Osteocyte (in vitro differentiated cells): ENCODE measurements around the gene GDNF. TPM values are rescaled to one million over a fixed set of nuclear protein-coding genes. Genes with fewer than 3 reads are reported as not detected.

ENCODE experiments used
- DNase-seq: peaks from one replicate; pipeline ENCODE4 v3.0.0; 2021; ENCODE audit warnings: mixed read lengths; ENCODE audit not compliant: unreplicated experiment; ENCODE audit errors: extremely low spot score
- H3K27ac Mint-ChIP-seq: one replicate; pipeline ENCODE4 v1.8.0; 2021; ENCODE audit warnings: mild to moderate bottlenecking, mixed read lengths; ENCODE audit not compliant: unreplicated experiment
- H3K27me3 Mint-ChIP-seq: one replicate; pipeline ENCODE4 v1.8.0; 2021; ENCODE audit warnings: mixed read lengths; ENCODE audit not compliant: unreplicated experiment
- H3K36me3 Mint-ChIP-seq: one replicate; pipeline ENCODE4 v1.8.0; 2021; ENCODE audit warnings: mixed read lengths; ENCODE audit not compliant: unreplicated experiment
- H3K4me1 Mint-ChIP-seq: one replicate; pipeline ENCODE4 v1.8.0; 2021; ENCODE audit warnings: mixed read lengths; ENCODE audit not compliant: unreplicated experiment
- H3K4me3 Mint-ChIP-seq: one replicate; pipeline ENCODE4 v1.8.0; 2021; ENCODE audit warnings: mild to moderate bottlenecking, moderate library complexity, mixed read lengths; ENCODE audit not compliant: unreplicated experiment
- H3K9me3 Mint-ChIP-seq: one replicate; pipeline ENCODE4 v1.8.0; 2021; ENCODE audit warnings: mixed read lengths; ENCODE audit not compliant: unreplicated experiment
- total RNA-seq: library from RNA; stranded (reverse); gene quantifications from 2 replicates; pipeline ENCODE4 v1.2.1, GENCODE V29; 2021
- TF ChIP-seq, protein P1 (sequence below): fragments of 200-600 bp; sonication (generic); IDR thresholded peaks from 2 replicates; pipeline ENCODE4 v1.5.0; 2021; ENCODE audit warnings: antibody characterized with exemption, mild to moderate bottlenecking, moderate library complexity

The GDNF gene
- total RNA-seq, 1 donor from 2014 or later, result 0.32 TPM

DNA sequence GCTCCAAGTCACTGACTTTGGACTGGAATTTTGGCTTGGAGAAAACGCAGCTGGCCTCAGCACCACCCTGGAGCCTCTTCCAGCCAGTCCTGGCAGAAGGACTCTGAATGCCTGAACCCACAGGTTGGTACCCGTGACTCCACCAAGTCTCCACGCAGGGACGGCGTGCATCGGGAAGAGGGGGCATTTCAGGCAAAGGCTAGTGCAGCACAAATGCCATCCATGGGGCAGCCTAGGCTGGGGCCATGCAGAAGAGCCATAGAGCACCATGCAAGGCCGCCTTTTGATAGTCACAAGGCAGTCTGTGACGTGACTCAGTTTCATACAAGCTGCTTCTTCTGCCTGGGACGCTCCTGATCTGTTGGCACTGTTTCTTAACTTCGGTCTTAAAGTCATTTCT lies 28.0 kb downstream of the GDNF start:
- Mint-ChIP-seq H3K4me3 (no peak overlapping the region), H3K36me3 (no peaks in the 10 kb centered on the region), H3K27me3 (no peaks in the 10 kb centered on the region), H3K27ac (no peak overlapping the region), H3K9me3 (no peaks in the 10 kb centered on the region), H3K4me1 (peaks cover 5% of the 10 kb centered on the region)
- TF ChIP-seq, protein P1, sequence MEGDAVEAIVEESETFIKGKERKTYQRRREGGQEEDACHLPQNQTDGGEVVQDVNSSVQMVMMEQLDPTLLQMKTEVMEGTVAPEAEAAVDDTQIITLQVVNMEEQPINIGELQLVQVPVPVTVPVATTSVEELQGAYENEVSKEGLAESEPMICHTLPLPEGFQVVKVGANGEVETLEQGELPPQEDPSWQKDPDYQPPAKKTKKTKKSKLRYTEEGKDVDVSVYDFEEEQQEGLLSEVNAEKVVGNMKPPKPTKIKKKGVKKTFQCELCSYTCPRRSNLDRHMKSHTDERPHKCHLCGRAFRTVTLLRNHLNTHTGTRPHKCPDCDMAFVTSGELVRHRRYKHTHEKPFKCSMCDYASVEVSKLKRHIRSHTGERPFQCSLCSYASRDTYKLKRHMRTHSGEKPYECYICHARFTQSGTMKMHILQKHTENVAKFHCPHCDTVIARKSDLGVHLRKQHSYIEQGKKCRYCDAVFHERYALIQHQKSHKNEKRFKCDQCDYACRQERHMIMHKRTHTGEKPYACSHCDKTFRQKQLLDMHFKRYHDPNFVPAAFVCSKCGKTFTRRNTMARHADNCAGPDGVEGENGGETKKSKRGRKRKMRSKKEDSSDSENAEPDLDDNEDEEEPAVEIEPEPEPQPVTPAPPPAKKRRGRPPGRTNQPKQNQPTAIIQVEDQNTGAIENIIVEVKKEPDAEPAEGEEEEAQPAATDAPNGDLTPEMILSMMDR, result no peak
- no peak for DNase-seq

DNA sequence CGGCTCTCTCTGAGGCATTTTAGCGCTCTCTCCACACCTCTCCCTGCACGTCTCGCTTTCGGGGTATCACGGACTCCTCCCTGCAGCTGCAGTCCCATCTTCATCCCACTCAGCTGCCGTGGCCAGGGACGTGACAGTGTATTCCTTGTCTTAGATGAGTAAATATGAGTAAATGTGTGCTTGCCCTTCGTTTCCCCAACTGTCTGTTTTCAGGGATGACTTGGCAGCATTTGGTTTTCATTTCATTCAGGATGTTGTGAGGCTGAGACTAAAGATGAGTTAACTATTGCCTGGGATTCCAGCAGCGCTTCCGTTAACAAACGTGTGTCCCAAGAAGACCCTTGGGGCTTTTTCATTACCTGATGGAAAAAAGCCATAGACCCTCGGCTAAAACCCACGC lies 29.5 kb downstream of the GDNF start:
- no peak for DNase-seq
- Mint-ChIP-seq H3K27ac (no peak overlapping the region), H3K4me1 (peaks cover 5% of the 10 kb centered on the region), H3K9me3 (no peaks in the 10 kb centered on the region), H3K27me3 (no peaks in the 10 kb centered on the region), H3K36me3 (no peaks in the 10 kb centered on the region), H3K4me3 (no peak overlapping the region)
- TF ChIP-seq, protein P1, result no peak

DNA sequence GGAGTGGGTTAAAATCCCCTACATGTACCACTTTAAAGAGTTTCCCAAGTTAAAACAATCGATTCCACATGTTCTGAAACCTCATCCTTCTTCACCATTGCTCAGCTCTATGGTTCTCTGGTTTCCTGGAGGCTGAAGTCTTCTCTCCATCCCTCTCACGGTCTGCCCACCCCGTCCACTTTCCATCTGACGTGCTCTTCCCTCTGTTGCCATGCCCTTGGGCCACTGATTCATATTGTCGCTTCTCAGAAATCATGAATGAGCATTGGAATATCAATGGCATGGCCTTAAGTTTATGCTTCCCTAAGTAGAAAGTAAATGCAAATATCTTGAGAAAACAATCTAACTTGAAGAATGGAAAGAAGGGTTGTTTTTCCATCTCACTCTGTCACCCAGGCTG lies 30.9 kb downstream of the GDNF start:
- peaks cover 2% of the 10 kb centered on the region for H3K27me3 Mint-ChIP-seq
- TF ChIP-seq, protein P1, result no peak

DNA sequence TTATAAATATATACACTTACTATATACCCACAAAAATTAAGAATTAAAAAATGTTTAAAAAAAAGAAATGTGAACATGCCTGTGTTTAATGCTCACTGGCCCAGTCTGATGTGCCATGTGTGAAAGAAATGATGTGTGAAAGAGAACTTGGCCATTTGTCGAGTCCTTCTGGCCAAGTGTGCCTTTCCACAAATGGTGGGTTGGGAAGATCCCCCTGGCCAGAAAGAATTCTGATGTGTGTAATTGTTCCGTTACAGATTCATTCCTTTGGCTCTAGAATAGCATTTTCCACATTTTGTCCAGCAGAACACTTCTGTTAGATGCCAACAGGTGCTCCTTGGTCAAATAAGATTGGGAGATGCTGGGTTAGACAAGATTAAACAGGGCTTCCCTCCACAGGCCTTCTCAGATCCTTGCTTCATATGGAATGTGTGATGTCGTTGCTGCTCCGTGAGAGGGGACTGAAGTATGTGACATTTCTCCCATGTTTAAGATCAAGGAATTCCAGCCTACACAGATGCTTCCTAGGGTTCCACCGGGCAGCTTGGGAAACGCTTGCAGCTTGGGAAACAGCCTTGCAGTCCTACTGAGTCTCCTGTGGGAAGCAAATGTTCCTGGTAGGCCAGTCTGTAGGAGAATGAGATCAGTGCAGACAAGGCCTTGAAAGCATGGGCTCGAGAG lies 32.1 kb downstream of the GDNF start:
- Mint-ChIP-seq H3K27ac (no peak overlapping the region), H3K4me3 (no peak overlapping the region), H3K4me1 (peaks cover 5% of the 10 kb centered on the region), H3K9me3 (no peaks in the 10 kb centered on the region), H3K27me3 (peaks cover 2% of the 10 kb centered on the region), H3K36me3 (no peaks in the 10 kb centered on the region)
- no peak for DNase-seq
- TF ChIP-seq, protein P1, result no peak

More for the DNA sequence above, 30.9 kb downstream of the GDNF start:
- no peak overlapping the region for H3K4me3 Mint-ChIP-seq
- DNase-seq, result no peak
- peaks cover 5% of the 10 kb centered on the region for H3K4me1 Mint-ChIP-seq
- H3K27ac Mint-ChIP-seq, result no peak overlapping the region
- no peaks in the 10 kb centered on the region for H3K9me3 Mint-ChIP-seq
- H3K36me3 Mint-ChIP-seq, result no peaks in the 10 kb centered on the region

DNA sequence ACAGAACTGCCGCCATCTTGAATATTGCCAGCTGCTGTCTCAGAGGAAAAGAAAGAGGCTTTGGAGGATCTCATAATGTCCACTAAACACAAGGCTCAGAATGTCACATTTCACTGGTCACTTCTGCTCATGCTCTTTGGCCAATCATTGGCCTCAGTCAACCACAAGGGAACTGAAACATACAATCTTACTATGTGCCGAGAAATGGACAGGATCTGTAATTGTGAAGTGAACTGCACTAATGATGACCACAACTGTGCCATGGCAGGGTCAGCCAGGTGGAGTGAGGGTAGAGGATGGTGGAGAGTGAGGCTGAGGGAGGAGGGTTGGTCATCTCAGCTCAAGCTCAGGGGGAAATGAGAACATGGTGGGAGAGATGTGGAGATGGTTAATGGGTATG lies 32.8 kb downstream of the GDNF start:
- peaks cover 5% of the 10 kb centered on the region for H3K4me1 Mint-ChIP-seq
- no peaks in the 10 kb centered on the region for H3K9me3 Mint-ChIP-seq
- no peak overlapping the region for H3K27ac Mint-ChIP-seq
- peaks cover 5% of the 10 kb centered on the region for H3K27me3 Mint-ChIP-seq
- H3K36me3 Mint-ChIP-seq, result no peaks in the 10 kb centered on the region
- TF ChIP-seq, protein P1, result no peak
- no peak overlapping the region for H3K4me3 Mint-ChIP-seq
- no peak for DNase-seq
